ENCODE data around the gene RCCD1. TPM values are rescaled to one million over a fixed set of nuclear protein-coding genes. Genes with fewer than 3 reads are reported as not detected.
"Not testable (repeated sequence)": the region's sequence is repeated elsewhere in the genome, so short reads cannot be mapped to it uniquely, and the experiment has no call there.

Gene RCCD1
- total RNA-seq, 1 donor from 2014 or later: 10.0 TPM

DNA sequence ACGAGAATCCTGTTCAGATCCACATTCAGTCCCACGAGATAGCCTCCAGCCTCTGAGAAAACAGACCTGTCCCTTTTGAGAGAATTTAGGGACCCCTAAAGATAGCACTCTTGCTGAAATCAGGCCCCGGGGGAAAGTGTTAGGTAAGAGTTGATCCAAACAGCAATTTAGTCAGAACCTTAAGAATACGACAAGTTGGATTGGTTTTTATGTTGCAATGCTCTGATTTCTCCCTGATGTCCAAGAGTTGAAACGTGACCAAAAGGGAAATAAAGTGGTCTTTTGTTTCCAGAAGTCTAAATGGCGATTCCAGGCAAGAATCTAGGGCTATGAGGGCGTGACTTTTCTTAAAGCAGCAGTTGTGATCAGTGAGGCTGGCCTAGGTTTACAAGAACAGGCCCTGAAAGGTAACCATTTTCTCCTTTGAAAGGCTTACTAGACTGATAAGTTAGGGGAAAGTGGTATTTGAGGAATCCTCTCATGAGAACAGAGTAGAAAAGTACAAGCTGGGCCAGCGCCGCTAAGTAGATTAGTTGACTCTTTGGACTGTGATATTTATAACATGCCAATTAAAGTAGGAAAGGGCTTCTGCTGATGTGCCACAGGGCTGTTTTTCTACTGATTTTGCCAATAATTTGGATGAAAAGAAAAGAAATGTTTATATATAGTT is 46.7 kb upstream of the RCCD1 start:
- Histone ChIP-seq H3K9me3 (no peaks in the 10 kb centered on the region), H3K27ac (no peak overlapping the region), H3K27me3 (no peaks in the 10 kb centered on the region), H3K36me3 (peaks cover 68 to 73% of the 10 kb centered on the region in 2 donors), H3K4me1 (peaks cover 0 to 7% of the 10 kb centered on the region in 2 donors), H3K4me3 (no peak overlapping the region)
- no peak for DNase-seq (ENCODE audit: low spot score in 2 of 2)
- TF ChIP-seq, protein P1, sequence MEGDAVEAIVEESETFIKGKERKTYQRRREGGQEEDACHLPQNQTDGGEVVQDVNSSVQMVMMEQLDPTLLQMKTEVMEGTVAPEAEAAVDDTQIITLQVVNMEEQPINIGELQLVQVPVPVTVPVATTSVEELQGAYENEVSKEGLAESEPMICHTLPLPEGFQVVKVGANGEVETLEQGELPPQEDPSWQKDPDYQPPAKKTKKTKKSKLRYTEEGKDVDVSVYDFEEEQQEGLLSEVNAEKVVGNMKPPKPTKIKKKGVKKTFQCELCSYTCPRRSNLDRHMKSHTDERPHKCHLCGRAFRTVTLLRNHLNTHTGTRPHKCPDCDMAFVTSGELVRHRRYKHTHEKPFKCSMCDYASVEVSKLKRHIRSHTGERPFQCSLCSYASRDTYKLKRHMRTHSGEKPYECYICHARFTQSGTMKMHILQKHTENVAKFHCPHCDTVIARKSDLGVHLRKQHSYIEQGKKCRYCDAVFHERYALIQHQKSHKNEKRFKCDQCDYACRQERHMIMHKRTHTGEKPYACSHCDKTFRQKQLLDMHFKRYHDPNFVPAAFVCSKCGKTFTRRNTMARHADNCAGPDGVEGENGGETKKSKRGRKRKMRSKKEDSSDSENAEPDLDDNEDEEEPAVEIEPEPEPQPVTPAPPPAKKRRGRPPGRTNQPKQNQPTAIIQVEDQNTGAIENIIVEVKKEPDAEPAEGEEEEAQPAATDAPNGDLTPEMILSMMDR (IDR thresholded peaks at IDR 0.05): no peak
- intact Hi-C loops (cut with DNase I): no loop called here

DNA sequence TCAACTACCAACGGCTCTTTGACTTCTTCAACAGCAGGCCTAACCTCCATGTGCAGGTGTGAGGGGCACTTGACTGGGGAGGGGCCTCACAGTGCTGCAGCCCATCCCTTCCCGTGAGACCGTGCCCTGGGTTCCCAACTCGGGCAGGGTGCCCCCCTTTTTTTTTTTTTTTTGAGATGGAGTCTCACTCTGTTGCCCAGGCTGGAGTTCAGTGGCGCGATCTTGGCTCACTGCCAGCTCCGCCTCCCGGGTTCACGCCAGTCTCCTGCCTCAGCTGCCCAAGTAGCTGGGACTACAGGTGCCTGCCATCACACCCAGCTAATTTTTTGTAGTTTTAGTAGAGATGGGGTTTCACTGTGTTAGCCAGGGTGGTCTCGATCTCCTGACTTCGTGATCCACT is 45.2 kb upstream of the RCCD1 start:
- peaks cover 83 to 88% of the 10 kb centered on the region in 2 donors for H3K36me3 ChIP-seq
- intact Hi-C loops (cut with DNase I); H3K27ac ChIP-seq; H3K9me3 ChIP-seq; DNase-seq (ENCODE audit: low spot score in 2 of 2); H3K4me1 ChIP-seq; H3K27me3 ChIP-seq; H3K4me3 ChIP-seq: not testable (repeated sequence)

DNA sequence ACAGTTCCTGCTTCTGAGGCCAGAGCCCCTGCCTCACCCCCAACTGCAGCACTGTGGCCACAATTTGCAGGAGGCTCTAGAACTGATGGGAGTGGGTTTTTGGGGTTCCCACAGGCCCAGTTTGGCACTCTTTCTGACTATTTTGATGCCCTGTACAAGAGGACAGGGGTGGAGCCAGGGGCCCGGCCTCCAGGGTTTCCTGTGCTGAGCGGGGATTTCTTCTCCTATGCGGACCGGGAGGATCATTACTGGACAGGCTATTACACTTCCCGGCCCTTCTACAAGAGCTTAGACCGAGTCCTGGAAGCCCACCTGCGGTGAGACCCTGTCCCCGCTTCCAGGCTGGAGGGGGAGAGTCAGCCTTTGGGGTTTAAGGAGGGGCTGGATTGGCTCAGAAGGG is 44.7 kb upstream of the RCCD1 start:
- TF ChIP-seq, protein P1 (IDR thresholded peaks at IDR 0.05): no peak
- Histone ChIP-seq H3K27ac (no peak overlapping the region), H3K9me3 (no peaks in the 10 kb centered on the region), H3K36me3 (peaks cover 87 to 92% of the 10 kb centered on the region in 2 donors), H3K27me3 (no peaks in the 10 kb centered on the region), H3K4me3 (no peak overlapping the region), H3K4me1 (no peaks in the 10 kb centered on the region)
- no peak for DNase-seq (ENCODE audit: low spot score in 2 of 2)
- intact Hi-C loops (cut with DNase I): no loop called here

DNA sequence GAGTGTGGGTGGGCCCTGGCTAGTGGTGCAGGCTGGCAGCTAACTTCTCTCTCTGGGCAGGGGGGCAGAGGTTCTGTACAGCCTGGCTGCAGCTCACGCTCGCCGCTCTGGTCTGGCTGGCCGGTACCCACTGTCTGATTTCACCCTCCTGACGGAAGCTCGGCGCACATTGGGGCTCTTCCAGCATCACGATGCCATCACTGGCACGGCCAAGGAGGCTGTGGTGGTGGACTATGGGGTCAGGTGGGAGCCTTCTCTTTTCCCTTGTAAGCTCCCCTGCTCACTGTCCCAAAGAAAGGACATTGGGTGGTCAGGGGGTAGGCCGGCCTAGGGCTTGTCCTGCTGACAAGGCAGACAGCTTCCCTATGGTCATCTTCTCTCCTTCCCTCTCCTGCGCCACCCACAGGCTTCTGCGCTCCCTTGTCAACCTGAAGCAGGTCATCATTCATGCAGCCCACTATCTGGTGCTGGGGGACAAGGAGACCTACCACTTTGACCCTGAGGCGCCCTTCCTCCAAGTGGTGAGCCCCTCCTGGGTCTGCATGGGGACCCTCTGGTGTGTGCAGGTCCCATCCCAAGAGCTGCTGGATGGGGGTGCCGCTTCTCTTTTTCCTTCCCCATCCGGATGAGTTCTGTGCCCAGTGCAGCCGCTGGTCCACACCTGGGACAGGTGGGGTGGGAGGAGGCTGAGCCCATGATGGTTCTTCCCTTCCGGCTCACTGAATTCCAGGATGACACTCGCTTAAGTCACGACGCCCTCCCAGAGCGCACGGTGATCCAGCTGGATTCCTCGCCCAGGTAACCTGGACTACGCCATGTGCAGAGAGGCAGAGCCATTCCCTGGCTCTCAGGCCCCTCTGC is 44.0 kb upstream of the RCCD1 start:
- no peak for DNase-seq (ENCODE audit: low spot score in 2 of 2)
- H3K27me3 ChIP-seq: no peaks in the 10 kb centered on the region
- TF ChIP-seq, protein P1 (IDR thresholded peaks at IDR 0.05): no peak
- H3K4me3 ChIP-seq: no peak overlapping the region
- H3K9me3 ChIP-seq: no peaks in the 10 kb centered on the region
- no peaks in the 10 kb centered on the region for H3K4me1 ChIP-seq
- H3K27ac ChIP-seq: no peak overlapping the region
- H3K36me3 ChIP-seq: peaks cover 87% of the 10 kb centered on the region in 2 donors
- intact Hi-C loops (cut with DNase I): no loop called here

DNA sequence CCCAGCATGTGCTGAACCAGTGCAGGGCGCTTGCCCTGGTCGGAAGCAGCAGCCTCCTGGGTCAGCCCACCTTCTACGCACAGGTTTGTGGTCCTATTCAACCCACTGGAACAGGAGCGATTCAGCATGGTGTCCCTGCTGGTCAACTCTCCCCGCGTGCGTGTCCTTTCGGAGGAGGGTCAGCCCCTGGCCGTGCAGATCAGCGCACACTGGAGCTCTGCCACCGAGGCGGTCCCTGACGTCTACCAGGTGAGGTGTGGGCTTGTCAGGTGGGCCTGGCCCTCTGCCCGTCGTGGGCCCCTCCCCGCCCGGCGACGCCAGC is 43.4 kb upstream of the RCCD1 start:
- no peak overlapping the region for H3K4me3 ChIP-seq
- no peaks in the 10 kb centered on the region for H3K4me1 ChIP-seq
- TF ChIP-seq, protein P1 (IDR thresholded peaks at IDR 0.05): no peak
- intact Hi-C loops (cut with DNase I): no loop called here
- no peaks in the 10 kb centered on the region for H3K9me3 ChIP-seq
- H3K27me3 ChIP-seq: no peaks in the 10 kb centered on the region
- DNase-seq (ENCODE audit: low spot score in 2 of 2): no peak
- H3K27ac ChIP-seq: no peak overlapping the region
- peaks cover 86 to 87% of the 10 kb centered on the region in 2 donors for H3K36me3 ChIP-seq

All from ascending aorta (tissue), 2 donors.